ENCODE data around the gene PMVK.

The PMVK gene

DNA sequence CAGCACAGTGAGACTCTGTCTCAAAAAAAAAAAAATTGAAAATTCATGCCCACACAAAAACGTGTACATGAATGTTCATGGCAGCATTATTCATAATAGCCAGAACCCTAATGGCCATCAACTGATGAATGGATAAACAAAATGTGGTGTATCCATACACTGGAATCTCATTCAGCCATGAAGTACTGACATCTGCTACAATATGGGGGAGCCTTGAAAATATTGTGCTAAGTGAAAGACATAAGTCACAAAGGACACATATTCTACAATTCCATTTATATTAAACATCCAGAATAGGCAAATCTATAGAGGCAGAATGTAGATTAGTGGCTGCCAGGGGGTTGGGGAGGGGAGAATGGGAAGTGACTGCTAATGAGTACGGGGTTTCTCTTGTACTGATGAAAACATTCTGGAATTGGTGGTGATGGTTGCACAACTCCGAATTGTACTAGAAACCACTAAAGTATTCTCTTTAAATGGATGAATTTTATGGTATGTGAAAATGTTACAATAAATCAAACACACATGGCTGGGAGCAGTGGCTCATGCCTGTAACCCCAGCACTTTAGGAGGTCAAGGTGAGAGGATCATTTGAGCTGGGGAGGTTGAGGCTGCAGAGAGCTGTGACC, 33.5 kb downstream of the PMVK start:
- DNase-seq (ENCODE audit: low read depth in 2 of 2), result no peak
- H3K4me3 ChIP-seq (replicated peaks in 1 of 2; ENCODE audit: low read depth in 2 of 2, low read length in 2 of 2), result no peak overlapping the region
- TF ChIP-seq, protein P1, sequence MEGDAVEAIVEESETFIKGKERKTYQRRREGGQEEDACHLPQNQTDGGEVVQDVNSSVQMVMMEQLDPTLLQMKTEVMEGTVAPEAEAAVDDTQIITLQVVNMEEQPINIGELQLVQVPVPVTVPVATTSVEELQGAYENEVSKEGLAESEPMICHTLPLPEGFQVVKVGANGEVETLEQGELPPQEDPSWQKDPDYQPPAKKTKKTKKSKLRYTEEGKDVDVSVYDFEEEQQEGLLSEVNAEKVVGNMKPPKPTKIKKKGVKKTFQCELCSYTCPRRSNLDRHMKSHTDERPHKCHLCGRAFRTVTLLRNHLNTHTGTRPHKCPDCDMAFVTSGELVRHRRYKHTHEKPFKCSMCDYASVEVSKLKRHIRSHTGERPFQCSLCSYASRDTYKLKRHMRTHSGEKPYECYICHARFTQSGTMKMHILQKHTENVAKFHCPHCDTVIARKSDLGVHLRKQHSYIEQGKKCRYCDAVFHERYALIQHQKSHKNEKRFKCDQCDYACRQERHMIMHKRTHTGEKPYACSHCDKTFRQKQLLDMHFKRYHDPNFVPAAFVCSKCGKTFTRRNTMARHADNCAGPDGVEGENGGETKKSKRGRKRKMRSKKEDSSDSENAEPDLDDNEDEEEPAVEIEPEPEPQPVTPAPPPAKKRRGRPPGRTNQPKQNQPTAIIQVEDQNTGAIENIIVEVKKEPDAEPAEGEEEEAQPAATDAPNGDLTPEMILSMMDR (IDR thresholded peaks at IDR 0.05; ENCODE audit: low read depth, low read length), result no peak

DNA sequence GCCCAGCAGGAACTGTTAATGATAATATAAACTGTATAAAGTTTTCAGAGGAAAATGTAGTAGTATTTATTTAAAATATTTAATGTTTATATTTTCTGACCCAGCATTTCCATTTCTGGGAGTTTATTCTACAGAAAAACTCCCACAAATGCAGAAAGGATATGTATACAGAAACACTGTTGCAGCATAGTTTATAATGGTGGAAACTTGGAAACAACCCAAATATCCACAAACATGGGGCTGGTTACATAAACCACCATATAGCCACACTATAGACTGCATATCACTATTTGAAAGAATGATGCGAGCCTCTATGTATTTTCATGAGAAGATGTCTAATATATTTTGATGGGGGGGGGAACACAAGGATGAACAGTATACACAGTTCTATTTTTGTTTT, 34.9 kb downstream of the PMVK start:
- no peak for DNase-seq (ENCODE audit: low read depth in 2 of 2)
- TF ChIP-seq, protein P1 (IDR thresholded peaks at IDR 0.05; ENCODE audit: low read depth, low read length), result no peak
- H3K4me3 ChIP-seq (replicated peaks in 1 of 2; ENCODE audit: low read depth in 2 of 2, low read length in 2 of 2), result no peak overlapping the region

- TF ChIP-seq, protein P1 (IDR thresholded peaks at IDR 0.05; ENCODE audit: low read depth, low read length), result no peak
- no peak for DNase-seq (ENCODE audit: low read depth in 2 of 2)
- no peak overlapping the region for H3K4me3 ChIP-seq (replicated peaks in 1 of 2; ENCODE audit: low read depth in 2 of 2, low read length in 2 of 2)
These were observed 37.5 kb downstream of the PMVK start for GRCh38 chr1:154899041-154899440.

DNA sequence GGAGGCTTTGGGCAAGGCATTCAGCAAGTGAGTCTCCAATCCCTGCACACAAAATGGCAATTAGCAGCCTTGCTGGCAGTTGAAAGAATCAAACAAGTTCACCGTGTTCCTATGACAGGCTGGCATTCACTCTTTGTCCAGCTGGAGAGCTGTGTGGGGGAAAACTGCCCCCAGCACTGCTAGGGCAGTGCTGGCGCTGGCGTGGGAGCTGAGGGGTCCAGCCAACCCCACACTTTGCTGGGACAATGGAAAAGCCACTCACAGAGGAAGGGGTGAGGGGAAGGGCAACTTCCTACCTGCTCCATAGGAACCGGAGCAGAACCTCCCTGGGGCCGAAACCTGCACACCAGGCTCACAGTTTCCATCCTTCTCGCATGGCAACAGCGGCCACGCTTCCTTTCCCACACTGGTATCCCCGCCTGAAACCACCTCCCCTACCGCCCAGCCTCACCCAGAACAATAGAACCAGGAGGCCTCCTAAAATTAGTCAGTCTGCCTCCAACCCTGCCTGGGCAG, 39.7 kb downstream of the PMVK start:
- TF ChIP-seq, protein P1 (IDR thresholded peaks at IDR 0.05; ENCODE audit: low read depth, low read length), result no peak
- no peak overlapping the region for H3K4me3 ChIP-seq (replicated peaks in 1 of 2; ENCODE audit: low read depth in 2 of 2, low read length in 2 of 2)
- DNase-seq (ENCODE audit: low read depth in 2 of 2), result no peak

- TF ChIP-seq, protein P1 (IDR thresholded peaks at IDR 0.05; ENCODE audit: low read depth, low read length), result no peak
- no peak overlapping the region for H3K4me3 ChIP-seq (replicated peaks in 1 of 2; ENCODE audit: low read depth in 2 of 2, low read length in 2 of 2)
- DNase-seq (ENCODE audit: low read depth in 2 of 2), result peak; percentile 10 to 42
These were observed 40.7 kb downstream of the PMVK start for GRCh38 chr1:154895798-154896197.

DNA sequence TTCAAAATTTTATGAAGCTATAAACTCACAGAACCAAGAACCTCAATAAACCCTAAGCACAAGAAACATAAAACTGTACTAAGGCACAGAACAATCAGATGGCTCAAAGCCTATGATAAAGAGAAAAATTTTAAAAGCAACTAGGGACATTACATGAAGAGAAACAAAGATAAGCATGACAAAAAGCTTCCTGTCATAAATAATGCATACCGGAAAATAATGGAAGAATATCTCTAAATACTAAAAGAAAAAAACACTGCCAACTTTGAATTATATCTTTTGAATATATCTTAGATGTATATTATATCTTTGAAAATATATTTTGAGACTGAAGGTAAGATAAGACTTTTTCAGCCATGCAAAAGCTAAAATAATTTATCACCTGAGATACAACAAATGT, 45.1 kb downstream of the PMVK start:
- no peak overlapping the region for H3K4me3 ChIP-seq (replicated peaks in 1 of 2; ENCODE audit: low read depth in 2 of 2, low read length in 2 of 2)
- TF ChIP-seq, protein P1 (IDR thresholded peaks at IDR 0.05; ENCODE audit: low read depth, low read length), result no peak

GRCh38 chr1:154888757-154889156, 47.8 kb downstream of the PMVK start:
- H3K4me3 ChIP-seq (replicated peaks in 1 of 2; ENCODE audit: low read depth in 2 of 2, low read length in 2 of 2), result no peak overlapping the region
- TF ChIP-seq, protein P1 (IDR thresholded peaks at IDR 0.05; ENCODE audit: low read depth, low read length), result no peak
- DNase-seq (ENCODE audit: low read depth in 2 of 2), result no peak

More for the DNA sequence above, 45.1 kb downstream of the PMVK start:
- no peak for DNase-seq (ENCODE audit: low read depth in 2 of 2)
